Mesendoderm (in vitro differentiated cells): ENCODE measurements around the gene MARK4.
"Not testable (repeated sequence)": the region's sequence is repeated elsewhere in the genome, so short reads cannot be mapped to it uniquely, and the experiment has no call there.

Source experiments
- DNase-seq: peaks from one replicate; pipeline ENCODE4 v3.0.0; 2013
- H2AK5ac ChIP-seq: 2 replicates; pipeline ENCODE4 v1.6.1; 2013; ENCODE audit warnings: low read length, inconsistent platforms
- H2BK120ac ChIP-seq: 2 replicates; pipeline ENCODE4 v1.6.1; 2013; ENCODE audit warnings: low read depth, mild to moderate bottlenecking, low read length, moderate library complexity, mixed read lengths
- H2BK15ac ChIP-seq: replicated peaks from 2 replicates; pipeline ENCODE4 v1.6.1; 2013; ENCODE audit warnings: low read depth, mild to moderate bottlenecking, moderate library complexity
- H2BK5ac ChIP-seq: 2 replicates; pipeline ENCODE4 v1.6.1; 2013; ENCODE audit warnings: low read length, inconsistent platforms
- H3K18ac ChIP-seq: 2 replicates; pipeline ENCODE4 v1.6.1; 2013; ENCODE audit warnings: mild to moderate bottlenecking, low read length, mixed read lengths
- H3K23ac ChIP-seq: one replicate; pipeline ENCODE4 v1.6.1; 2013; ENCODE audit warnings: low read length
- H3K27ac ChIP-seq: 2 replicates; pipeline ENCODE4 v1.5.1; 2013; ENCODE audit warnings: low read depth, mild to moderate bottlenecking, inconsistent platforms, low read length, moderate library complexity
- H3K27me3 ChIP-seq: 2 replicates; pipeline ENCODE4 v1.6.1; 2013; ENCODE audit warnings: low read length, control low read depth, mild to moderate bottlenecking, inconsistent platforms; ENCODE audit not compliant: insufficient read depth, poor library complexity
- H3K36me3 ChIP-seq: 2 replicates; pipeline ENCODE4 v1.6.1; 2013; ENCODE audit warnings: low read length, inconsistent platforms; ENCODE audit not compliant: control insufficient read depth, insufficient read depth
- H3K4ac ChIP-seq: one replicate; pipeline ENCODE4 v1.6.1; 2013; ENCODE audit warnings: low read depth, mild to moderate bottlenecking, low read length, moderate library complexity
- H3K4me1 ChIP-seq: 2 replicates; pipeline ENCODE4 v1.6.1; 2013; ENCODE audit warnings: low read depth, low read length, inconsistent platforms; ENCODE audit not compliant: control insufficient read depth
- H3K4me2 ChIP-seq: 2 replicates; pipeline ENCODE4 v1.6.1; 2013; ENCODE audit warnings: low read length
- H3K4me3 ChIP-seq: 2 replicates; pipeline ENCODE4 v1.5.1; 2013; ENCODE audit warnings: mild to moderate bottlenecking, low read length
- H3K56ac ChIP-seq: one replicate; pipeline ENCODE4 v1.6.1; 2013; ENCODE audit warnings: low read length
- H3K79me1 ChIP-seq: 2 replicates; pipeline ENCODE4 v1.6.1; 2013; ENCODE audit warnings: low read length, inconsistent platforms
- H3K79me2 ChIP-seq: 2 replicates; pipeline ENCODE4 v1.6.1; 2013; ENCODE audit warnings: mild to moderate bottlenecking, low read length; ENCODE audit not compliant: control insufficient read depth, insufficient read depth
- H3K9ac ChIP-seq: 2 replicates; pipeline ENCODE4 v1.6.1; 2013; ENCODE audit warnings: low read length, inconsistent platforms
- H4K5ac ChIP-seq: one replicate; pipeline ENCODE4 v1.6.1; 2013; ENCODE audit warnings: low read length
- H4K8ac ChIP-seq: one replicate; pipeline ENCODE4 v1.6.1; 2013; ENCODE audit warnings: low read depth, mild to moderate bottlenecking, control low read depth, low read length, moderate library complexity
- WGBS: extraction: QIAGEN DNeasy Blood & Tissue Kit; methylation state at CpG from one replicate; pipeline ENCODE4 v1.1.7; 2013; ENCODE audit warnings: low lambda C conversion rate, missing lambda C conversion rate; ENCODE audit not compliant: insufficient coverage; ENCODE audit errors: extremely low coverage; 5-methylcytosine and 5-hydroxymethylcytosine counted together

MARK4 gene

GRCh38 chr19:45309322-45309721 is 58.3 kb downstream of the MARK4 start:
- H2BK5ac ChIP-seq, H4K8ac ChIP-seq, H3K56ac ChIP-seq, H3K36me3 ChIP-seq, H3K23ac ChIP-seq, H3K79me2 ChIP-seq, H3K18ac ChIP-seq, DNase-seq, H3K4me2 ChIP-seq, H3K4me3 ChIP-seq, H3K4ac ChIP-seq, H3K27me3 ChIP-seq, H4K5ac ChIP-seq, H3K27ac ChIP-seq, H3K79me1 ChIP-seq, H2BK120ac ChIP-seq, H3K4me1 ChIP-seq, H2BK15ac ChIP-seq, H3K9ac ChIP-seq, H2AK5ac ChIP-seq: not testable (repeated sequence)
- WGBS = no CpG with 5 or more reads among the region's 8 CpGs

DNA sequence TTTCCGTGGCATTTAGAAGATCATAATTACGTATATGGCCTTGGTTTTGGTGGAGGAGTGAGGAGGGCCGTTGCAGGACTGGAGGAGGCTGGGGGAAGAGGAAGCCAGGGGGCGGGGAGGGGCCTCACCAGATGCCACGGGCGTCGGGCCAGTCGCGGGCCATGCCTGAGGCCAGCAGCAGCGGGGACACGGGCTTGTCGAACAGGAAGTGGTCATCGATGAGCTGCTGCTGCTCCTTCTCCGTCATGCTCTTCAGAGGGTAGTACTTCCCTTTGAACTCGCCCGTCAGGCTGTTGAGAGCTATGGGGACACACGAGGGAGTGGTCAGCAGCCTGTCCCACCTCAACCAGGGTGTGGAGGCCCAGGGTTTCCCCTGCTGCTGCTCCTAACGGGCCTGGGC is 60.5 kb downstream of the MARK4 start:
- WGBS = no CpG with 5 or more reads among the region's 18 CpGs
- Histone ChIP-seq H2BK120ac (no peak overlapping the region), H3K27me3 (no peaks in the 10 kb centered on the region), H3K18ac (no peak overlapping the region), H2AK5ac (no peak overlapping the region), H3K23ac (no peak overlapping the region), H3K56ac (no peak overlapping the region), H4K5ac (no peak overlapping the region), H2BK15ac (no peak overlapping the region), H3K36me3 (no peaks in the 10 kb centered on the region), H3K4me3 (no peak overlapping the region), H4K8ac (no peak overlapping the region), H3K27ac (no peak overlapping the region), H3K4me1 (no peaks in the 10 kb centered on the region), H3K4ac (no peak overlapping the region), H3K79me1 (no peaks in the 10 kb centered on the region), H2BK5ac (no peak overlapping the region), H3K9ac (no peak overlapping the region), H3K4me2 (no peak overlapping the region), H3K79me2 (no peaks in the 10 kb centered on the region)
- no peak for DNase-seq

GRCh38 chr19:45312285-45312684 is 61.2 kb downstream of the MARK4 start:
- not testable (repeated sequence) for H3K4me1 ChIP-seq, H3K27ac ChIP-seq, H4K5ac ChIP-seq, H3K56ac ChIP-seq, H2BK5ac ChIP-seq, H3K18ac ChIP-seq, H3K4me3 ChIP-seq, H3K23ac ChIP-seq, H3K4ac ChIP-seq, H2AK5ac ChIP-seq, H2BK15ac ChIP-seq, H3K27me3 ChIP-seq, H3K36me3 ChIP-seq, DNase-seq, H3K4me2 ChIP-seq, H3K79me1 ChIP-seq, H2BK120ac ChIP-seq, H3K9ac ChIP-seq, H3K79me2 ChIP-seq, H4K8ac ChIP-seq
- WGBS = no CpG with 5 or more reads among the region's 14 CpGs

GRCh38 chr19:45314708-45315245 is 63.7 kb downstream of the MARK4 start:
- Histone ChIP-seq H3K4me2 (no peak overlapping the region), H3K4ac (no peak overlapping the region), H3K18ac (no peak overlapping the region), H3K23ac (no peak overlapping the region), H3K56ac (no peak overlapping the region), H3K4me1 (no peaks in the 10 kb centered on the region), H3K4me3 (no peak overlapping the region), H2BK120ac (no peak overlapping the region), H2AK5ac (no peak overlapping the region), H3K79me1 (no peaks in the 10 kb centered on the region), H3K9ac (no peak overlapping the region), H3K27ac (no peak overlapping the region), H2BK15ac (no peak overlapping the region), H4K5ac (no peak overlapping the region), H2BK5ac (no peak overlapping the region), H4K8ac (no peak overlapping the region), H3K79me2 (no peaks in the 10 kb centered on the region), H3K36me3 (no peaks in the 10 kb centered on the region), H3K27me3 (no peaks in the 10 kb centered on the region)
- DNase-seq = no peak
- WGBS = no CpG with 5 or more reads among the region's 8 CpGs

- Histone ChIP-seq H2BK15ac (no peak overlapping the region), H3K27ac (no peak overlapping the region), H3K4me1 (no peaks in the 10 kb centered on the region), H2BK5ac (no peak overlapping the region), H2BK120ac (no peak overlapping the region), H3K79me2 (no peaks in the 10 kb centered on the region), H3K36me3 (no peaks in the 10 kb centered on the region), H3K9ac (no peak overlapping the region), H3K79me1 (no peaks in the 10 kb centered on the region), H3K56ac (no peak overlapping the region), H3K4me2 (no peak overlapping the region), H3K23ac (no peak overlapping the region), H4K8ac (no peak overlapping the region), H3K18ac (no peak overlapping the region), H4K5ac (no peak overlapping the region), H2AK5ac (no peak overlapping the region), H3K4ac (no peak overlapping the region), H3K4me3 (no peak overlapping the region), H3K27me3 (no peaks in the 10 kb centered on the region)
- no peak for DNase-seq
- WGBS = no CpG with 5 or more reads among the region's 21 CpGs
Observed at GRCh38 chr19:45315304-45315703, 64.2 kb downstream of the MARK4 start.

GRCh38 chr19:45320997-45321775 is 70.1 kb downstream of the MARK4 start:
- Histone ChIP-seq H4K8ac (no peak overlapping the region), H3K27ac (no peak overlapping the region), H3K4ac (no peak overlapping the region), H3K23ac (no peak overlapping the region), H3K4me1 (peaks cover 3% of the 10 kb centered on the region), H2BK5ac (no peak overlapping the region), H3K27me3 (no peaks in the 10 kb centered on the region), H2AK5ac (no peak overlapping the region), H3K18ac (no peak overlapping the region), H3K4me2 (no peak overlapping the region), H3K4me3 (no peak overlapping the region), H3K56ac (no peak overlapping the region), H3K9ac (no peak overlapping the region), H3K36me3 (no peaks in the 10 kb centered on the region), H3K79me2 (no peaks in the 10 kb centered on the region), H2BK120ac (no peak overlapping the region), H4K5ac (no peak overlapping the region), H2BK15ac (no peak overlapping the region), H3K79me1 (no peaks in the 10 kb centered on the region)
- DNase-seq = no peak
- no CpG with 5 or more reads among the region's 12 CpGs for WGBS
